Measurements from ENCODE around the gene MRPL14. TPM values are rescaled to one million over a fixed set of nuclear protein-coding genes. Genes with fewer than 3 reads are reported as not detected.

The MRPL14 gene
- total and polyA plus RNA-seq, 10 of the 15 experiments (the other 5 are each of a cell fraction or from before 2014, with no cell fraction given) = 80.5 to 294 (median 122) TPM

DNA sequence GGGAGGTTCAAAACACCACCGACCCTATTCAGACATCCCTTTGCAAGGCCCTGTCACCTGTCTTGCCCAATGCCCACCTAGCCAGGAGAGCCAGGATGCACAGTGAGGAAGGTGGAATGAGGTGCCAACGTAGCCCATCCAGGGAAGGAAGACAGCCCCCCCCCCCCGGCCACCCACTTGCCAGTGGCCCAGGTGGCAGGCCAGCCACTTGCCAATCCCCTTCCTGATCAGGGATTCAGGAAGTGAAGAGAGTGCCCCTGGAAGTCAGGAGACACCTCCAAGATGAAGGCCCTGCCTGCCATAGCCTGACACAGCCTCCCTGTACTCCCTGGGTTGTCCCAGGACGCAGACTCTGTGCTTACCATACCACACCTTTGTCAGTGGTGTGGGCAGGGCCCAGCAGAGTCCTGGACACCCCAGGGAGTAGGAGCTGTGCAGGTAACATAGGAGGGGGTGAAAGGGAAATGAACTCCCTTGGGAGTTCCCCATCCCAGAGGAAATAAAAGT, 54.7 kb downstream of the MRPL14 start (continued):
- TF ChIP-seq, protein P1, sequence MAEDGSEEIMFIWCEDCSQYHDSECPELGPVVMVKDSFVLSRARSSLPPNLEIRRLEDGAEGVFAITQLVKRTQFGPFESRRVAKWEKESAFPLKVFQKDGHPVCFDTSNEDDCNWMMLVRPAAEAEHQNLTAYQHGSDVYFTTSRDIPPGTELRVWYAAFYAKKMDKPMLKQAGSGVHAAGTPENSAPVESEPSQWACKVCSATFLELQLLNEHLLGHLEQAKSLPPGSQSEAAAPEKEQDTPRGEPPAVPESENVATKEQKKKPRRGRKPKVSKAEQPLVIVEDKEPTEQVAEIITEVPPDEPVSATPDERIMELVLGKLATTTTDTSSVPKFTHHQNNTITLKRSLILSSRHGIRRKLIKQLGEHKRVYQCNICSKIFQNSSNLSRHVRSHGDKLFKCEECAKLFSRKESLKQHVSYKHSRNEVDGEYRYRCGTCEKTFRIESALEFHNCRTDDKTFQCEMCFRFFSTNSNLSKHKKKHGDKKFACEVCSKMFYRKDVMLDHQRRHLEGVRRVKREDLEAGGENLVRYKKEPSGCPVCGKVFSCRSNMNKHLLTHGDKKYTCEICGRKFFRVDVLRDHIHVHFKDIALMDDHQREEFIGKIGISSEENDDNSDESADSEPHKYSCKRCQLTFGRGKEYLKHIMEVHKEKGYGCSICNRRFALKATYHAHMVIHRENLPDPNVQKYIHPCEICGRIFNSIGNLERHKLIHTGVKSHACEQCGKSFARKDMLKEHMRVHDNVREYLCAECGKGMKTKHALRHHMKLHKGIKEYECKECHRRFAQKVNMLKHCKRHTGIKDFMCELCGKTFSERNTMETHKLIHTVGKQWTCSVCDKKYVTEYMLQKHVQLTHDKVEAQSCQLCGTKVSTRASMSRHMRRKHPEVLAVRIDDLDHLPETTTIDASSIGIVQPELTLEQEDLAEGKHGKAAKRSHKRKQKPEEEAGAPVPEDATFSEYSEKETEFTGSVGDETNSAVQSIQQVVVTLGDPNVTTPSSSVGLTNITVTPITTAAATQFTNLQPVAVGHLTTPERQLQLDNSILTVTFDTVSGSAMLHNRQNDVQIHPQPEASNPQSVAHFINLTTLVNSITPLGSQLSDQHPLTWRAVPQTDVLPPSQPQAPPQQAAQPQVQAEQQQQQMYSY (CRISPR knock-in tag; IDR thresholded peaks at IDR 0.05) = no peak
- TF ChIP-seq MTA2 (IDR thresholded peaks at IDR 0.05; ENCODE audit: low read depth) = peak; percentile 20; the same call in 1 of the 2 replicates
- TF ChIP-seq ATF7 (IDR thresholded peaks at IDR 0.05; ENCODE audit: low read depth) = peak; percentile 31; the same call in 1 of the 2 replicates
- TF ChIP-seq, protein P2, sequence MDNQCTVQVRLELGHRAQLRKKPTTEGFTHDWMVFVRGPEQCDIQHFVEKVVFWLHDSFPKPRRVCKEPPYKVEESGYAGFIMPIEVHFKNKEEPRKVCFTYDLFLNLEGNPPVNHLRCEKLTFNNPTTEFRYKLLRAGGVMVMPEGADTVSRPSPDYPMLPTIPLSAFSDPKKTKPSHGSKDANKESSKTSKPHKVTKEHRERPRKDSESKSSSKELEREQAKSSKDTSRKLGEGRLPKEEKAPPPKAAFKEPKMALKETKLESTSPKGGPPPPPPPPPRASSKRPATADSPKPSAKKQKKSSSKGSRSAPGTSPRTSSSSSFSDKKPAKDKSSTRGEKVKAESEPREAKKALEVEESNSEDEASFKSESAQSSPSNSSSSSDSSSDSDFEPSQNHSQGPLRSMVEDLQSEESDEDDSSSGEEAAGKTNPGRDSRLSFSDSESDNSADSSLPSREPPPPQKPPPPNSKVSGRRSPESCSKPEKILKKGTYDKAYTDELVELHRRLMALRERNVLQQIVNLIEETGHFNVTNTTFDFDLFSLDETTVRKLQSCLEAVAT (IDR thresholded peaks at IDR 0.05) = 0 out of 2 replicates have a peak, but pooled peaks have one; percentile 19
- no peak for TF ChIP-seq GABPA (IDR thresholded peaks at IDR 0.05; ENCODE audit: low read depth)
- peak; percentile 52; the same call in 1 of the 2 replicates for TF ChIP-seq EED (IDR thresholded peaks at IDR 0.05; ENCODE audit: low read depth)
- 0 out of 2 replicates have a peak, but pooled peaks have one; percentile 12 for TF ChIP-seq HDGF (IDR thresholded peaks at IDR 0.05)
- TF ChIP-seq IKZF2 (IDR thresholded peaks at IDR 0.05) = peak; percentile 50 to 75; a peak in 3 of 4 replicates
- TF ChIP-seq IKZF1 (conservative IDR thresholded peaks at IDR 0.05) = 0 out of 2 replicates have a peak, but pooled peaks have one; percentile 82
- peak; percentile 94 for TF ChIP-seq MEF2B (IDR thresholded peaks at IDR 0.05; ENCODE audit: partially characterized antibody, poor library complexity, severe bottlenecking)

All from GM12878 (cell line).